Endothelial cell (in vitro differentiated cells): Measurements from ENCODE around the gene SCAMP1. TPM values are rescaled to one million over a fixed set of nuclear protein-coding genes. Genes with fewer than 3 reads are reported as not detected.

Experiments
- DNase-seq: peaks from one replicate; pipeline ENCODE4 v3.0.0; 2021; ENCODE audit warnings: low spot score
- H3K27ac Mint-ChIP-seq: one replicate; pipeline ENCODE4 v1.8.0; 2021; ENCODE audit warnings: mixed read lengths, inconsistent platforms; ENCODE audit not compliant: unreplicated experiment
- H3K27me3 Mint-ChIP-seq: one replicate; pipeline ENCODE4 v1.8.0; 2021; ENCODE audit warnings: mild to moderate bottlenecking, moderate library complexity, mixed read lengths, inconsistent platforms; ENCODE audit not compliant: unreplicated experiment
- H3K36me3 Mint-ChIP-seq: one replicate; pipeline ENCODE4 v1.8.0; 2021; ENCODE audit warnings: mild to moderate bottlenecking, low read depth, mixed read lengths, inconsistent platforms; ENCODE audit not compliant: unreplicated experiment
- H3K4me1 Mint-ChIP-seq: one replicate; pipeline ENCODE4 v1.8.0; 2021; ENCODE audit warnings: mild to moderate bottlenecking, mixed read lengths, inconsistent platforms; ENCODE audit not compliant: unreplicated experiment
- H3K4me3 Mint-ChIP-seq: one replicate; pipeline ENCODE4 v1.8.0; 2021; ENCODE audit warnings: mild to moderate bottlenecking, mixed read lengths, inconsistent platforms; ENCODE audit not compliant: unreplicated experiment
- H3K9me3 Mint-ChIP-seq: one replicate; pipeline ENCODE4 v1.8.0; 2021; ENCODE audit warnings: mixed read lengths, inconsistent platforms; ENCODE audit not compliant: unreplicated experiment
- CTCF ChIP-seq: fragments of 200-600 bp; sonication (generic); IDR thresholded peaks from one replicate; pipeline ENCODE4 v1.5.0; 2021; ENCODE audit warnings: antibody characterized with exemption; ENCODE audit not compliant: unreplicated experiment
- total RNA-seq: library from RNA; stranded (reverse); fragmentation: NEBNext Ultra II Directional; extraction: Animal tissue kit (Norgen Biotek cat#: 25700); gene quantifications from one replicate; pipeline ENCODE4 v1.2.1, GENCODE V29; 2021; ENCODE audit not compliant: unreplicated experiment

SCAMP1 gene
- total RNA-seq, 1 donor from 2014 or later, result 30.6 TPM

- Mint-ChIP-seq H3K4me3 (no peak overlapping the region), H3K36me3 (peaks cover 13% of the 10 kb centered on the region), H3K27ac (no peak overlapping the region), H3K9me3 (no peaks in the 10 kb centered on the region), H3K27me3 (peaks cover 12% of the 10 kb centered on the region), H3K4me1 (peaks cover 42% of the 10 kb centered on the region)
- no peak for DNase-seq
- TF ChIP-seq CTCF, result no peak
These were observed 137.4 kb downstream of the SCAMP1 start for GRCh38 chr5:78497573-78498533.

- DNase-seq, result no peak
- Mint-ChIP-seq H3K36me3 (peaks cover 10% of the 10 kb centered on the region), H3K27me3 (peaks cover 8% of the 10 kb centered on the region), H3K4me3 (no peak overlapping the region), H3K9me3 (no peaks in the 10 kb centered on the region), H3K4me1 (peaks cover 36% of the 10 kb centered on the region), H3K27ac (no peak overlapping the region)
- TF ChIP-seq CTCF, result no peak
These were observed 139.1 kb downstream of the SCAMP1 start for GRCh38 chr5:78499485-78499884.

GRCh38 chr5:78500028-78500427, 139.6 kb downstream of the SCAMP1 start:
- Mint-ChIP-seq H3K9me3 (no peaks in the 10 kb centered on the region), H3K27ac (no peak overlapping the region), H3K4me3 (no peak overlapping the region), H3K4me1 (peaks cover 34% of the 10 kb centered on the region), H3K36me3 (peaks cover 10% of the 10 kb centered on the region), H3K27me3 (peaks cover 10% of the 10 kb centered on the region)
- DNase-seq, result no peak
- no peak for TF ChIP-seq CTCF

- Mint-ChIP-seq H3K27me3 (peaks cover 10% of the 10 kb centered on the region), H3K27ac (no peak overlapping the region), H3K36me3 (peaks cover 10% of the 10 kb centered on the region), H3K9me3 (no peaks in the 10 kb centered on the region), H3K4me3 (no peak overlapping the region), H3K4me1 (peaks cover 31% of the 10 kb centered on the region)
- no peak for DNase-seq
- TF ChIP-seq CTCF, result no peak
These were observed 140.5 kb downstream of the SCAMP1 start for GRCh38 chr5:78500871-78501270.
